Glutamatergic neuron (in vitro differentiated cells): ENCODE measurements around the gene NAPG. TPM values are rescaled to one million over a fixed set of nuclear protein-coding genes. Genes with fewer than 3 reads are reported as not detected.

ENCODE experiments used
- DNase-seq: peaks from one replicate; pipeline ENCODE4 v3.0.0; 2022
- H3K27ac Mint-ChIP-seq: one replicate; pipeline ENCODE4 v1.8.0; 2020; ENCODE audit warnings: mild to moderate bottlenecking, mixed read lengths, inconsistent platforms; ENCODE audit not compliant: unreplicated experiment
- H3K27me3 Mint-ChIP-seq: one replicate; pipeline ENCODE4 v1.8.0; 2020; ENCODE audit warnings: mild to moderate bottlenecking, moderate library complexity, mixed read lengths, inconsistent platforms; ENCODE audit not compliant: unreplicated experiment
- H3K36me3 Mint-ChIP-seq: one replicate; pipeline ENCODE4 v1.8.0; 2020; ENCODE audit warnings: mild to moderate bottlenecking, mixed read lengths, inconsistent platforms; ENCODE audit not compliant: unreplicated experiment
- H3K4me1 Mint-ChIP-seq: one replicate; pipeline ENCODE4 v1.8.0; 2020; ENCODE audit warnings: mild to moderate bottlenecking, low read depth, mixed read lengths, inconsistent platforms; ENCODE audit not compliant: unreplicated experiment
- H3K4me3 Mint-ChIP-seq: one replicate; pipeline ENCODE4 v1.8.0; 2020; ENCODE audit warnings: mild to moderate bottlenecking, mixed read lengths, inconsistent platforms; ENCODE audit not compliant: unreplicated experiment
- H3K9me3 Mint-ChIP-seq: one replicate; pipeline ENCODE4 v1.8.0; 2020; ENCODE audit warnings: mild to moderate bottlenecking, moderate library complexity, mixed read lengths, inconsistent platforms; ENCODE audit not compliant: unreplicated experiment
- CTCF ChIP-seq: fragments of 200-600 bp; sonication (generic); IDR thresholded peaks from one replicate; pipeline ENCODE4 v1.5.0; 2021; ENCODE audit not compliant: partially characterized antibody, unreplicated experiment
- total RNA-seq: library from RNA; stranded (reverse); fragmentation: NEBNext Ultra II Directional; extraction: Animal tissue kit (Norgen Biotek cat#: 25700); gene quantifications from one replicate; pipeline ENCODE4 v1.2.1, GENCODE V29; 2021; ENCODE audit not compliant: unreplicated experiment

Gene NAPG
- total RNA-seq, 1 donor from 2014 or later: 69.7 TPM

GRCh38 chr18:10514082-10514481 lies 11.7 kb upstream of the NAPG start:
- no peak for DNase-seq
- peaks cover 13% of the 10 kb centered on the region for H3K4me1 Mint-ChIP-seq
- peaks cover 6% of the 10 kb centered on the region for H3K27me3 Mint-ChIP-seq
- no peak overlapping the region for H3K4me3 Mint-ChIP-seq
- peaks cover 9% of the 10 kb centered on the region for H3K9me3 Mint-ChIP-seq
- no peak overlapping the region for H3K27ac Mint-ChIP-seq
- peaks cover 10% of the 10 kb centered on the region for H3K36me3 Mint-ChIP-seq
- TF ChIP-seq CTCF: no peak

DNA sequence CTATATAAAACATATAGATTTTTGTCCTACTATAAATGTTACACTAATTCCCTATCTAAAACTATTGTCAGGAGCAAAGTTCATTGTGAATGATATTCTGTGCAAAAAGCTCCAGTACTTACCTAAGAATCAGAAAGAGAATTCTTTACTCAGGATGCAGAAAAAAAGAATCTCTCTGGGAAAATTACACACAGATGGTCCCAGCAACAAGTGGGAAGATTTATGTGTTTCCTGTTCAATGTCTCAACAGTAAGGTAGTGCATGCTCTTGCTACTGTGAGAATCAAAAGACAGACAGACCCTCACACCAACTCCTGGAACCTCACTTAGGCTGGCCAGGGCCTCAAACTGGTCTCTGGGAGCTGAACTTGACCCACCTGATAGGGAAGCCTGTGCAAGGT lies 11.2 kb upstream of the NAPG start:
- no peak for DNase-seq
- Mint-ChIP-seq H3K4me1 (peaks cover 13% of the 10 kb centered on the region), H3K27me3 (peaks cover 7% of the 10 kb centered on the region), H3K9me3 (peaks cover 9% of the 10 kb centered on the region), H3K27ac (no peak overlapping the region), H3K36me3 (peaks cover 10% of the 10 kb centered on the region), H3K4me3 (no peak overlapping the region)
- TF ChIP-seq CTCF: no peak

- H3K9me3 Mint-ChIP-seq: peaks cover 9% of the 10 kb centered on the region
- no peak for TF ChIP-seq CTCF
- H3K27ac Mint-ChIP-seq: no peak overlapping the region
- peaks cover 7% of the 10 kb centered on the region for H3K27me3 Mint-ChIP-seq
- H3K4me1 Mint-ChIP-seq: peaks cover 16% of the 10 kb centered on the region
- H3K36me3 Mint-ChIP-seq: peaks cover 10% of the 10 kb centered on the region
- no peak for DNase-seq
- no peak overlapping the region for H3K4me3 Mint-ChIP-seq
Measured at GRCh38 chr18:10515456-10515855, 10.4 kb upstream of the NAPG start.

DNA sequence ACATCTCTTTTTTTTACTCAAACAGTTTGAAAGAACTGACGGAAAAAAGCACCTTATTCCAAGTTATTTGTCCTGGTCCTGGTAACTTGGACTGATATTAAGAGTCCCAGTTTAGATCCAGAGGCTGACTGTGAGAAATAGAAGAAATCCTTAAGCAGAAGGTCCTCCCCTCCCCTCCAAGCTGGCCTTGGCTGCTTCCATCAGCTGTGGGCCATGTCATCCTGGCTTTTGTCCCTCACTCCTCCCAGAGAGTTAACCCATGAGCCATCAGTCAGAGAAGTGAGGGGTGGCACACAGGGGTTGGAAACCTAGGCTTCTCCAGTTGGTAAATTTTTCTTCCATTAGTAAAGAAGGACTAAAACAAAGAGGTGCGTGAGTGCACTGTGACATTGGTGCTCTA lies 9.7 kb upstream of the NAPG start:
- Mint-ChIP-seq H3K27me3 (peaks cover 7% of the 10 kb centered on the region), H3K36me3 (peaks cover 5% of the 10 kb centered on the region), H3K4me3 (no peak overlapping the region), H3K9me3 (peaks cover 7% of the 10 kb centered on the region), H3K27ac (no peak overlapping the region), H3K4me1 (peaks cover 16% of the 10 kb centered on the region)
- DNase-seq: no peak
- TF ChIP-seq CTCF: no peak

DNA sequence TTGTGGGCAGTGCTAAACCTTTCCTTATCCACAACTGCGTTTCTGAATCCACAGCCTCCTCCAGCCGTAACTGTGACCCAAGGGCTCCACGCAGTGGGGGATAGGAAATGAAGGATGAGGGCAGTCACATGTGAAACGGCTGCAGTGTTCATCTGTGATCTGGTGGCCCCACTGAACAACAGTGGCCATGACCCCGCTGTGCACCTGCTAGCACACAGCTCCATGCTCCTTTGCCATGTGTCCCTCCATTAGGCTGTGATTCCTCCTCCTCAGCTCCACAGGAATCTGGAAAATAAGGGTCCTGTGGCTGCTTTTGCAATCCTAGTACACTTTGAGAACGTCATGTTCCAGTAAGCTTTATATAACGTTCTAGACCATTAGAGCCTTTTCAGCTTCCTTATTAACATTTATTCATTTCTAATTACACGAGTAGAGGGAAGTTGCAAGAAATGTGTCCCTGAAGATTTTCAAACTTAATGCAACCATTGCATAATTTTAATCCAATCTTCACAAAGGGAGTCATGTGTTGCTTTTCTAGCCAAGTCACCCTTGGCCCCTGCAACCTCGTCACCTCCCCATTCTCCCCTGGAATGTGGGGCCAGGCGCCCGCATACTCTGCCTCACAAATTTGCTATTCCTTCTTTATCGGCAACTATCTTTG lies 7.1 kb upstream of the NAPG start:
- Mint-ChIP-seq H3K4me1 (peaks cover 18% of the 10 kb centered on the region), H3K4me3 (no peak overlapping the region), H3K27me3 (peaks cover 7% of the 10 kb centered on the region), H3K27ac (peak overlapping the region; percentile 14), H3K9me3 (peaks cover 8% of the 10 kb centered on the region), H3K36me3 (peaks cover 4% of the 10 kb centered on the region)
- TF ChIP-seq CTCF: no peak
- peak; percentile 65 for DNase-seq
